Medulla oblongata (tissue), 1 donor: ENCODE data around the gene TGM6.
"Not testable (repeated sequence)": the region's sequence is repeated elsewhere in the genome, so short reads cannot be mapped to it uniquely, and the experiment has no call there.

ENCODE experiments used
- DNase-seq: peaks from one replicate; pipeline ENCODE4 v3.0.0-alpha.2; 2015; ENCODE audit errors: extremely low spot score

The TGM6 gene

GRCh38 chr20:2398449-2398848 lies 17.7 kb downstream of the TGM6 start:
- DNase-seq, result no peak

GRCh38 chr20:2399390-2399789 lies 18.7 kb downstream of the TGM6 start:
- DNase-seq, result no peak

GRCh38 chr20:2400290-2400689 lies 19.6 kb downstream of the TGM6 start:
- DNase-seq, result no peak

GRCh38 chr20:2401527-2401926 lies 20.8 kb downstream of the TGM6 start:
- no peak for DNase-seq

- no peak for DNase-seq
Observed at GRCh38 chr20:2402271-2402980, 21.7 kb downstream of the TGM6 start.

- no peak for DNase-seq
Observed at GRCh38 chr20:2403291-2404052, 22.8 kb downstream of the TGM6 start.

- DNase-seq, result no peak
Observed at GRCh38 chr20:2405693-2406065, 25.0 kb downstream of the TGM6 start.

- not testable (repeated sequence) for DNase-seq
Observed at GRCh38 chr20:2407355-2407754, 26.7 kb downstream of the TGM6 start.

GRCh38 chr20:2408111-2408510 lies 27.4 kb downstream of the TGM6 start:
- DNase-seq, result no peak

- no peak for DNase-seq
Observed at GRCh38 chr20:2416541-2417212, 36.0 kb downstream of the TGM6 start.

- DNase-seq, result no peak
Observed at GRCh38 chr20:2417213-2417541, 36.5 kb downstream of the TGM6 start.

GRCh38 chr20:2418388-2418787 lies 37.7 kb downstream of the TGM6 start:
- DNase-seq, result no peak

GRCh38 chr20:2420510-2420909 lies 39.8 kb downstream of the TGM6 start:
- DNase-seq, result no peak

- no peak for DNase-seq
Observed at GRCh38 chr20:2421247-2421646, 40.5 kb downstream of the TGM6 start.

- DNase-seq, result no peak
Observed at GRCh38 chr20:2429051-2429450, 48.4 kb downstream of the TGM6 start.

- DNase-seq, result no peak
Observed at GRCh38 chr20:2430538-2430937, 49.8 kb downstream of the TGM6 start.

- DNase-seq, result no peak
Observed at GRCh38 chr20:2431185-2431584, 50.5 kb downstream of the TGM6 start.

- no peak for DNase-seq
Observed at GRCh38 chr20:2446845-2447244, 66.1 kb downstream of the TGM6 start.

- DNase-seq, result no peak
Observed at GRCh38 chr20:2449386-2449785, 68.7 kb downstream of the TGM6 start.

GRCh38 chr20:2451422-2451821 lies 70.7 kb downstream of the TGM6 start:
- DNase-seq, result no peak

- DNase-seq, result peak; percentile 88
Observed at GRCh38 chr20:2451939-2452732, 71.4 kb downstream of the TGM6 start.

- DNase-seq, result no peak
Observed at GRCh38 chr20:2453792-2454191, 73.1 kb downstream of the TGM6 start.
